HEK293 (cell line): Measurements from ENCODE around the gene ABHD16A.
A peak's percentile ranks its signal among the peaks of the same experiment; 100 is the strongest.

Experiments
- CTCF ChIP-seq: fragments of 450-650 bp; formaldehyde crosslinking; IDR thresholded peaks from 2 replicates; pipeline ENCODE4 v1.5.1; 2016; ENCODE audit warnings: missing biosample characterization, missing genetic modification characterization
- KLF7 ChIP-seq: fragments of 450-650 bp; formaldehyde crosslinking; IDR thresholded peaks from 2 replicates; pipeline ENCODE4 v1.5.1; 2016; ENCODE audit warnings: missing biosample characterization, missing genetic modification characterization, borderline replicate concordance
- KLF9 ChIP-seq: fragments of 450-650 bp; formaldehyde crosslinking; IDR thresholded peaks from 2 replicates; pipeline ENCODE4 v1.5.1; 2016; ENCODE audit warnings: missing biosample characterization, missing genetic modification characterization, low read depth
- MEIS1 ChIP-seq: sonication (generic); formaldehyde crosslinking; IDR thresholded peaks from 2 replicates; pipeline ENCODE4 v1.8.1; 2022; ENCODE audit warnings: missing genetic modification reagents, mild to moderate bottlenecking, borderline replicate concordance
- PRDM6 ChIP-seq: fragments of 450-650 bp; formaldehyde crosslinking; IDR thresholded peaks from 2 replicates; pipeline ENCODE4 v1.5.1; 2017; ENCODE audit warnings: missing biosample characterization, missing genetic modification characterization
- SALL2 ChIP-seq: fragments of 450-650 bp; formaldehyde crosslinking; IDR thresholded peaks from 2 replicates; pipeline ENCODE4 v1.5.0; 2017; ENCODE audit warnings: missing biosample characterization, mild to moderate bottlenecking, missing genetic modification characterization, borderline replicate concordance
- SP7 ChIP-seq: fragments of 450-650 bp; formaldehyde crosslinking; IDR thresholded peaks from 2 replicates; pipeline ENCODE4 v1.5.1; 2016; ENCODE audit warnings: missing biosample characterization, missing genetic modification characterization
- TRIM28 ChIP-seq: IDR thresholded peaks from 2 replicates; pipeline ENCODE4 v1.6.1; 2011; ENCODE audit warnings: low read length, control low read depth, borderline replicate concordance
- ZBTB11 ChIP-seq: fragments of 450-650 bp; formaldehyde crosslinking; conservative IDR thresholded peaks from 2 replicates; pipeline ENCODE4 v1.5.1; 2016; ENCODE audit warnings: low read depth, missing biosample characterization, missing genetic modification characterization
- ZBTB17 ChIP-seq: fragments of 450-650 bp; formaldehyde crosslinking; IDR thresholded peaks from 2 replicates; pipeline ENCODE4 v1.5.1; 2016; ENCODE audit warnings: missing biosample characterization, missing genetic modification characterization
- ZBTB21 ChIP-seq: fragments of 450-650 bp; formaldehyde crosslinking; IDR thresholded peaks from 2 replicates; pipeline ENCODE4 v1.5.1; 2017; ENCODE audit warnings: missing biosample characterization, missing genetic modification characterization
- ZFP37 ChIP-seq: fragments of 450-650 bp; formaldehyde crosslinking; IDR thresholded peaks from 2 replicates; pipeline ENCODE4 v1.5.1; 2016; ENCODE audit warnings: missing biosample characterization, missing genetic modification characterization
- ZFP69B ChIP-seq: fragments of 450-650 bp; formaldehyde crosslinking; IDR thresholded peaks from 2 replicates; pipeline ENCODE4 v1.5.1; 2016; ENCODE audit warnings: missing biosample characterization, missing genetic modification characterization
- ZNF121 ChIP-seq: fragments of 450-650 bp; formaldehyde crosslinking; IDR thresholded peaks from 2 replicates; pipeline ENCODE4 v1.5.1; 2016; ENCODE audit warnings: missing biosample characterization, missing genetic modification characterization
- ZNF16 ChIP-seq: fragments of 450-650 bp; formaldehyde crosslinking; IDR thresholded peaks from 2 replicates; pipeline ENCODE4 v1.5.1; 2016; ENCODE audit warnings: low read depth, missing biosample characterization, missing genetic modification characterization
- ZNF169 ChIP-seq: fragments of 450-650 bp; formaldehyde crosslinking; IDR thresholded peaks from 2 replicates; pipeline ENCODE4 v1.5.1; 2016; ENCODE audit warnings: missing biosample characterization, missing genetic modification characterization
- ZNF266 ChIP-seq: fragments of 450-650 bp; formaldehyde crosslinking; IDR thresholded peaks from 2 replicates; pipeline ENCODE4 v1.5.1; 2016; ENCODE audit warnings: missing biosample characterization, missing genetic modification characterization, low read depth
- ZNF280C ChIP-seq: fragments of 450-650 bp; formaldehyde crosslinking; IDR thresholded peaks from 2 replicates; pipeline ENCODE4 v1.5.1; 2016; ENCODE audit warnings: missing biosample characterization, missing genetic modification characterization
- ZNF335 ChIP-seq: fragments of 450-650 bp; formaldehyde crosslinking; conservative IDR thresholded peaks from 2 replicates; pipeline ENCODE4 v1.5.1; 2016; ENCODE audit warnings: missing biosample characterization, missing genetic modification characterization
- ZNF391 ChIP-seq: fragments of 450-650 bp; formaldehyde crosslinking; IDR thresholded peaks from 2 replicates; pipeline ENCODE4 v1.5.1; 2016; ENCODE audit warnings: low read depth, missing biosample characterization, missing genetic modification characterization, borderline replicate concordance
- ZNF433 ChIP-seq: fragments of 450-650 bp; formaldehyde crosslinking; IDR thresholded peaks from 2 replicates; pipeline ENCODE4 v1.5.1; 2016; ENCODE audit warnings: missing biosample characterization, missing genetic modification characterization, low read depth
- ZNF501 ChIP-seq: fragments of 450-650 bp; formaldehyde crosslinking; IDR thresholded peaks from 2 replicates; pipeline ENCODE4 v1.5.1; 2016; ENCODE audit warnings: missing biosample characterization, missing genetic modification characterization
- ZNF510 ChIP-seq: fragments of 450-650 bp; formaldehyde crosslinking; IDR thresholded peaks from 2 replicates; pipeline ENCODE4 v1.5.1; 2018; ENCODE audit warnings: mild to moderate bottlenecking, missing genetic modification characterization, missing biosample characterization; ENCODE audit not compliant: insufficient replicate concordance
- ZNF548 ChIP-seq: fragments of 450-650 bp; formaldehyde crosslinking; IDR thresholded peaks from 2 replicates; pipeline ENCODE4 v1.5.1; 2016; ENCODE audit warnings: missing biosample characterization, missing genetic modification characterization
- ZNF596 ChIP-seq: fragments of 450-650 bp; IDR thresholded peaks from 2 replicates; pipeline ENCODE4 v1.5.0; 2018; ENCODE audit warnings: missing biosample characterization, mild to moderate bottlenecking, missing genetic modification characterization, moderate library complexity
- ZNF629 ChIP-seq: fragments of 450-650 bp; formaldehyde crosslinking; IDR thresholded peaks from 2 replicates; pipeline ENCODE4 v1.5.1; 2017; ENCODE audit warnings: missing biosample characterization, missing genetic modification characterization
- ZNF76 ChIP-seq: fragments of 450-650 bp; formaldehyde crosslinking; IDR thresholded peaks from 2 replicates; pipeline ENCODE4; 2016; ENCODE audit warnings: low read depth, missing biosample characterization, missing genetic modification characterization, borderline replicate concordance
- ZNF776 ChIP-seq: fragments of 450-650 bp; formaldehyde crosslinking; IDR thresholded peaks from 2 replicates; pipeline ENCODE4 v1.5.0; 2017; ENCODE audit warnings: missing biosample characterization, missing genetic modification characterization, borderline replicate concordance
- ZNF777 ChIP-seq: fragments of 450-650 bp; formaldehyde crosslinking; IDR thresholded peaks from 2 replicates; pipeline ENCODE4 v1.5.1; 2017; ENCODE audit warnings: missing biosample characterization, missing genetic modification characterization, borderline replicate concordance
- ZNF792 ChIP-seq: fragments of 450-650 bp; formaldehyde crosslinking; IDR thresholded peaks from 2 replicates; pipeline ENCODE4 v1.5.1; 2016; ENCODE audit warnings: missing biosample characterization, missing genetic modification characterization
- ZSCAN16 ChIP-seq: fragments of 450-650 bp; formaldehyde crosslinking; IDR thresholded peaks from 2 replicates; pipeline ENCODE4 v1.5.1; 2016; ENCODE audit warnings: missing biosample characterization, missing genetic modification characterization

Gene ABHD16A

GRCh38 chr6:31702819-31703716, at the start of gene ABHD16A (continued):
- TF ChIP-seq ZNF280C (tag by site-specific recombination) = no peak
- no peak for TF ChIP-seq ZNF76 (tag by site-specific recombination)
- TF ChIP-seq ZFP37 (tag by site-specific recombination) = 0 out of 2 replicates have a peak, but pooled peaks have one; percentile 67
- no peak for TF ChIP-seq ZNF792 (tag by site-specific recombination)
- TF ChIP-seq CTCF (tag by site-specific recombination) = 0 out of 2 replicates have a peak, but pooled peaks have one; percentile 9
- TF ChIP-seq KLF7 (tag by site-specific recombination) = no peak
- TF ChIP-seq ZNF629 (tag by site-specific recombination) = peak; percentile 97
- peak; percentile 33 for TF ChIP-seq ZBTB11
- TF ChIP-seq ZNF501 (tag by site-specific recombination) = peak; percentile 79; the same call in 1 of the 2 replicates
- TF ChIP-seq PRDM6 (tag by site-specific recombination) = no peak
- no peak for TF ChIP-seq ZNF266 (tag by site-specific recombination)
- no peak for TF ChIP-seq ZNF777 (tag by site-specific recombination)
- TF ChIP-seq ZBTB17 = peak; percentile 96
- TF ChIP-seq ZSCAN16 = no peak
- no peak for TF ChIP-seq ZNF776
- TF ChIP-seq ZNF16 = no peak
- peak; percentile 75 for TF ChIP-seq SP7 (tag by site-specific recombination)
- no peak for TF ChIP-seq ZNF548 (tag by site-specific recombination)
- no peak for TF ChIP-seq ZNF433
- no peak for TF ChIP-seq ZNF391 (tag by site-specific recombination)
- peak; percentile 30; the same call in 1 of the 2 replicates for TF ChIP-seq ZNF596 (tag by site-specific recombination)
- peak; percentile 95 for TF ChIP-seq ZBTB21 (tag by site-specific recombination)
- no peak for TF ChIP-seq ZNF121 (tag by site-specific recombination)
- TF ChIP-seq ZNF169 (tag by site-specific recombination) = no peak
- TF ChIP-seq TRIM28 = no peak
- peak; percentile 82 for TF ChIP-seq KLF9 (tag by site-specific recombination)
- no peak for TF ChIP-seq SALL2 (tag by site-specific recombination)
- no peak for TF ChIP-seq ZNF510
- peak; percentile 88 for TF ChIP-seq ZNF335 (tag by site-specific recombination)
- 0 out of 2 replicates have a peak, but pooled peaks have one; percentile 26 for TF ChIP-seq ZFP69B (tag by site-specific recombination)
- no peak for TF ChIP-seq MEIS1 (CRISPR knock-in tag)
